Endothelial cell of umbilical vein (primary cell): ENCODE results near the gene OPCML. TPM values are rescaled to one million over a fixed set of nuclear protein-coding genes. Genes with fewer than 3 reads are reported as not detected.

Experiments
- BruUV-seq: library from RNA; stranded (reverse); fragments of 400-500 nt; replicated peaks from 2 replicates; lab custom pipeline; 2021; lab: Mats Ljungman, UMichigan
- CTCF ChIA-PET: fragments of 300-600, 350-600 bp; sonication (Branson Sonifier 250); formaldehyde crosslinking; loops from one replicate; lab custom pipeline; 2021; ENCODE audit warnings: antibody characterized with exemption, inconsistent platforms; lab: Charles Lee
- POLR2A ChIA-PET: fragments of 300-600, 350-600 bp; sonication (Branson Sonifier 250); formaldehyde crosslinking; loops from one replicate; lab custom pipeline; 2021; ENCODE audit warnings: antibody characterized with exemption, inconsistent platforms; lab: Charles Lee
- DNase-seq: peaks from one replicate; pipeline ENCODE4 v3.0.0-alpha.2; 2011; ENCODE audit warnings: low read depth, low spot score
- FAIRE-seq: peaks from 2 replicates; lab custom pipeline; 2011; peaks lifted over from hg19 to GRCh38; lab: Jason Lieb, UNC
- H2AFZ ChIP-seq: 2 replicates; pipeline ENCODE4 v1.6.0; 2012; ENCODE audit warnings: low read depth, low read length, control low read depth, inconsistent platforms
- H3K27ac ChIP-seq: 2 replicates; pipeline ENCODE4 v1.5.1; 2011; ENCODE audit warnings: low read depth, mild to moderate bottlenecking, control low read depth, low read length, moderate library complexity; ENCODE audit not compliant: insufficient read depth
- H3K27me3 ChIP-seq, 2 experiments: 2 replicates each; pipeline versions ENCODE4 v1.6.0 to v1.6.1; 2011; ENCODE audit warnings: low read length in 2 of 2, mixed read lengths in 1 of 2; ENCODE audit not compliant: control insufficient read depth in 2 of 2, insufficient read depth in 2 of 2
- H3K36me3 ChIP-seq, 2 experiments: 2 replicates in 1 of 2; 3 replicates in 1 of 2; pipeline ENCODE4 v1.5.1; 2011; ENCODE audit warnings: low read length in 2 of 2, mild to moderate bottlenecking in 1 of 2, moderate library complexity in 1 of 2; ENCODE audit not compliant: control insufficient read depth in 2 of 2, insufficient read depth in 2 of 2; ENCODE audit errors: extremely low read depth in 1 of 2
- H3K4me1 ChIP-seq: 3 replicates; pipeline ENCODE4 v1.5.1; 2011; ENCODE audit warnings: mild to moderate bottlenecking, low read length; ENCODE audit not compliant: control insufficient read depth, insufficient read depth; ENCODE audit errors: extremely low read depth
- H3K4me2 ChIP-seq: 2 replicates; pipeline ENCODE4 v1.6.1; 2011; ENCODE audit warnings: low read length, control low read depth, mixed read lengths; ENCODE audit not compliant: insufficient read depth
- H3K4me3 ChIP-seq, 3 experiments: fragments of 200-600 bp in 1 of 3; sonication (generic), shearing (Covaris generic) in 1 of 3; replicated peaks in 1 of 3; 2 replicates each; pipeline ENCODE4 v1.5.1; 2011 to 2016; ENCODE audit warnings: control low read depth in 3 of 3, low read length in 3 of 3, mild to moderate bottlenecking in 2 of 3, inconsistent platforms in 1 of 3, low read depth in 1 of 3, moderate library complexity in 1 of 3; ENCODE audit not compliant: insufficient read depth in 1 of 3
- H3K79me2 ChIP-seq: 2 replicates; pipeline ENCODE4 v1.6.0; 2012; ENCODE audit warnings: low read length, inconsistent platforms; ENCODE audit not compliant: control insufficient read depth, insufficient read depth
- H3K9ac ChIP-seq: replicated peaks from 2 replicates; pipeline ENCODE3; 2011; ENCODE audit warnings: low read length, control low read depth; ENCODE audit not compliant: insufficient read depth; ENCODE audit errors: extremely low read depth
- H3K9me1 ChIP-seq: replicated peaks from 3 replicates; pipeline ENCODE4 v1.6.0; 2011; ENCODE audit warnings: mild to moderate bottlenecking, low read length; ENCODE audit not compliant: control insufficient read depth, insufficient read depth; ENCODE audit errors: extremely low read depth
- H3K9me3 ChIP-seq: replicated peaks from 2 replicates; pipeline ENCODE4 v1.5.1; 2012; ENCODE audit warnings: low read length, inconsistent platforms; ENCODE audit not compliant: control insufficient read depth, insufficient read depth
- H4K20me1 ChIP-seq: replicated peaks from 2 replicates; pipeline ENCODE3; 2011; ENCODE audit warnings: mild to moderate bottlenecking, low read length; ENCODE audit not compliant: control insufficient read depth, insufficient read depth; ENCODE audit errors: extremely low read depth
- EZH2 ChIP-seq: IDR thresholded peaks from 2 replicates; pipeline ENCODE4 v1.6.1; 2012; ENCODE audit warnings: borderline replicate concordance, low read depth, mild to moderate bottlenecking, moderate library complexity, low read length, inconsistent platforms; ENCODE audit not compliant: severe bottlenecking
- FOS ChIP-seq: IDR thresholded peaks from 2 replicates; pipeline ENCODE4 v1.6.1; 2011; ENCODE audit warnings: mild to moderate bottlenecking, low read length, moderate library complexity, borderline replicate concordance; ENCODE audit not compliant: insufficient read depth
- GATA2 ChIP-seq: IDR thresholded peaks from 2 replicates; pipeline ENCODE4 v1.7.0; 2011; ENCODE audit warnings: low read depth, mild to moderate bottlenecking, moderate library complexity, mixed read lengths, low read length; ENCODE audit not compliant: insufficient read length, insufficient read depth
- JUN ChIP-seq: IDR thresholded peaks from 2 replicates; pipeline ENCODE4 v1.6.1; 2011; ENCODE audit warnings: borderline replicate concordance, low read depth; ENCODE audit not compliant: insufficient read length, insufficient read depth
- MAX ChIP-seq: IDR thresholded peaks from 2 replicates; pipeline ENCODE4 v1.6.1; 2011; ENCODE audit not compliant: insufficient read depth, insufficient read length
- MYC ChIP-seq: IDR thresholded peaks from one replicate; pipeline ENCODE4 v1.6.1; 2011; ENCODE audit warnings: mild to moderate bottlenecking, low read depth, low read length
- POLR2A ChIP-seq: IDR thresholded peaks from 2 replicates; pipeline ENCODE4 v1.6.1; 2012; ENCODE audit warnings: low read depth, mild to moderate bottlenecking, control low read depth, low read length
- POLR2AphosphoS5 ChIP-seq: IDR thresholded peaks from 2 replicates; pipeline ENCODE4 v1.6.1; 2012; ENCODE audit warnings: low read depth, mild to moderate bottlenecking, control low read depth, low read length, moderate library complexity; ENCODE audit not compliant: insufficient read depth
- dilution Hi-C: fragments of 300-500 bp; cut with MboI; formaldehyde crosslinking; loops from one replicate; pipeline ENCODE4 v1.15.0; 2019; ENCODE audit warnings: low sequenced_read_pairs; ENCODE audit not compliant: extremely low pct_ligation_motif_present
- intact Hi-C: fragments of 100-400 bp; cut with micrococcal nuclease; formaldehyde crosslinking; loops from one replicate; pipeline ENCODE4 v1.10.0; 2022
- polyA plus RNA-seq, 4 experiments: library from polyadenylated mRNA; depleted of rRNA in 3 of 4; stranded (reverse) in 3 of 4; unstranded in 1 of 4; fragments of >200 nt; gene quantifications; 2 replicates each; pipeline versions ENCODE4 v1.2.1 to v1.2.3, GENCODE V29; 2011 to 2012; ENCODE audit warnings: missing spikeins in 1 of 4
- total RNA-seq: library from RNA; stranded (reverse); gene quantifications from 2 replicates; pipeline ENCODE4 v1.2.3, GENCODE V29; 2021
- TF ChIP-seq, protein P1 (sequence below), 2 donors: IDR thresholded peaks; 1 replicate in 1 of 2; 2 replicates in 1 of 2; pipeline ENCODE4 v1.5.1; 2011; ENCODE audit warnings: low read length in 2 of 2, mild to moderate bottlenecking in 2 of 2, moderate library complexity in 2 of 2, control low read depth in 1 of 2, inconsistent platforms in 1 of 2, low read depth in 1 of 2; ENCODE audit not compliant: insufficient read depth in 1 of 2; ENCODE audit errors: extremely low read depth in 1 of 2

The OPCML gene
- total and polyA plus RNA-seq, 2 donors (not counting 3 experiments of a cell fraction or from before 2014, with no cell fraction given): not detected

- Histone ChIP-seq H3K36me3 (no peaks in the 10 kb centered on the region), H3K27me3 (no peaks in the 10 kb centered on the region), H3K4me3 (no peak overlapping the region), H3K9me1 (no peaks in the 10 kb centered on the region), H4K20me1 (no peaks in the 10 kb centered on the region), H3K27ac (no peak overlapping the region), H3K4me1 (no peaks in the 10 kb centered on the region), H3K79me2 (no peaks in the 10 kb centered on the region), H3K9me3 (peaks cover 2% of the 10 kb centered on the region), H3K9ac (no peak overlapping the region), H2AFZ (no peak overlapping the region), H3K4me2 (no peak overlapping the region)
- no peak for FAIRE-seq
- intact Hi-C loops (no loop called here), dilution Hi-C loops (no loop called here)
- no peak for DNase-seq
- BruUV-seq: no TSS peak
- ChIA-PET CTCF (no interaction called here), POLR2A (no interaction called here)
- no peak for TF ChIP-seq MYC
Measured at GRCh38 chr11:132564091-132564885, 968.0 kb downstream of the OPCML start.

DNA sequence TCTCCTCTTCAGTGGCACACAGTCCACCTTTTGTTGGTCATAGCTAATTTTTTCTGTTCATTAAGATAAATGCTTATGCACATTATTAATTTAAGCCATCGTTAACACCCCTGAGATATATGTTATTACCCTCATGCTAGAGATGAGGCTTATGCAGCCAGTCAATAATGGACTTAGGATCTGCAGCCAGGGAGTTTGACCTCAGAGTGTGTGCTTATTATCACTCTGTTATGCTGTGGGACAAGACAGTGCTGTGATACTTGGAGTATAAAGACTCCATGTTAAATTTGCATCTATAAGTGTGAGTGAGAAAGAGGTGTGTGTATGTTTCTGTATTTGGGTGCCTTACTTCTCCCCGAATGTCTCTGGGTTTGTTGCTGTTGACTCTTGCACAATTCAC is 969.3 kb downstream of the OPCML start:
- CTCF ChIA-PET: no interaction called here
- Histone ChIP-seq H3K27ac (no peak overlapping the region), H3K27me3 (no peaks in the 10 kb centered on the region), H3K4me1 (no peaks in the 10 kb centered on the region), H3K9me3 (peaks cover 2% of the 10 kb centered on the region), H3K4me3 (no peak overlapping the region), H3K9me1 (no peaks in the 10 kb centered on the region), H3K9ac (no peak overlapping the region), H4K20me1 (no peaks in the 10 kb centered on the region), H3K36me3 (no peaks in the 10 kb centered on the region), H3K79me2 (no peaks in the 10 kb centered on the region), H2AFZ (no peak overlapping the region), H3K4me2 (no peak overlapping the region)
- POLR2A ChIA-PET: no interaction called here
- intact Hi-C loops (no loop called here), dilution Hi-C loops (no loop called here)
- DNase-seq (no peak), FAIRE-seq (no peak)
- BruUV-seq: no TSS peak
- no peak for TF ChIP-seq EZH2
- TF ChIP-seq MAX: no peak
- no peak for TF ChIP-seq GATA2
- no peak for TF ChIP-seq JUN
- TF ChIP-seq, protein P1, sequence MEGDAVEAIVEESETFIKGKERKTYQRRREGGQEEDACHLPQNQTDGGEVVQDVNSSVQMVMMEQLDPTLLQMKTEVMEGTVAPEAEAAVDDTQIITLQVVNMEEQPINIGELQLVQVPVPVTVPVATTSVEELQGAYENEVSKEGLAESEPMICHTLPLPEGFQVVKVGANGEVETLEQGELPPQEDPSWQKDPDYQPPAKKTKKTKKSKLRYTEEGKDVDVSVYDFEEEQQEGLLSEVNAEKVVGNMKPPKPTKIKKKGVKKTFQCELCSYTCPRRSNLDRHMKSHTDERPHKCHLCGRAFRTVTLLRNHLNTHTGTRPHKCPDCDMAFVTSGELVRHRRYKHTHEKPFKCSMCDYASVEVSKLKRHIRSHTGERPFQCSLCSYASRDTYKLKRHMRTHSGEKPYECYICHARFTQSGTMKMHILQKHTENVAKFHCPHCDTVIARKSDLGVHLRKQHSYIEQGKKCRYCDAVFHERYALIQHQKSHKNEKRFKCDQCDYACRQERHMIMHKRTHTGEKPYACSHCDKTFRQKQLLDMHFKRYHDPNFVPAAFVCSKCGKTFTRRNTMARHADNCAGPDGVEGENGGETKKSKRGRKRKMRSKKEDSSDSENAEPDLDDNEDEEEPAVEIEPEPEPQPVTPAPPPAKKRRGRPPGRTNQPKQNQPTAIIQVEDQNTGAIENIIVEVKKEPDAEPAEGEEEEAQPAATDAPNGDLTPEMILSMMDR (IDR thresholded peaks at IDR 0.05; ENCODE audit: extremely low read depth in 1 of 2, insufficient read depth in 1 of 2, low read depth in 1 of 2, low read length in 2 of 2): no peak
- TF ChIP-seq MYC: no peak
- no peak for TF ChIP-seq POLR2A
- no peak for TF ChIP-seq FOS
- no peak for TF ChIP-seq POLR2AphosphoS5
